ENCODE measurements around the gene SRSF3. TPM values are rescaled to one million over a fixed set of nuclear protein-coding genes. Genes with fewer than 3 reads are reported as not detected.
A peak's percentile ranks its signal among the peaks of the same experiment; 100 is the strongest.

The SRSF3 gene
- total and polyA plus RNA-seq, 8 donors = 60.5 to 122 (median 105) TPM

DNA sequence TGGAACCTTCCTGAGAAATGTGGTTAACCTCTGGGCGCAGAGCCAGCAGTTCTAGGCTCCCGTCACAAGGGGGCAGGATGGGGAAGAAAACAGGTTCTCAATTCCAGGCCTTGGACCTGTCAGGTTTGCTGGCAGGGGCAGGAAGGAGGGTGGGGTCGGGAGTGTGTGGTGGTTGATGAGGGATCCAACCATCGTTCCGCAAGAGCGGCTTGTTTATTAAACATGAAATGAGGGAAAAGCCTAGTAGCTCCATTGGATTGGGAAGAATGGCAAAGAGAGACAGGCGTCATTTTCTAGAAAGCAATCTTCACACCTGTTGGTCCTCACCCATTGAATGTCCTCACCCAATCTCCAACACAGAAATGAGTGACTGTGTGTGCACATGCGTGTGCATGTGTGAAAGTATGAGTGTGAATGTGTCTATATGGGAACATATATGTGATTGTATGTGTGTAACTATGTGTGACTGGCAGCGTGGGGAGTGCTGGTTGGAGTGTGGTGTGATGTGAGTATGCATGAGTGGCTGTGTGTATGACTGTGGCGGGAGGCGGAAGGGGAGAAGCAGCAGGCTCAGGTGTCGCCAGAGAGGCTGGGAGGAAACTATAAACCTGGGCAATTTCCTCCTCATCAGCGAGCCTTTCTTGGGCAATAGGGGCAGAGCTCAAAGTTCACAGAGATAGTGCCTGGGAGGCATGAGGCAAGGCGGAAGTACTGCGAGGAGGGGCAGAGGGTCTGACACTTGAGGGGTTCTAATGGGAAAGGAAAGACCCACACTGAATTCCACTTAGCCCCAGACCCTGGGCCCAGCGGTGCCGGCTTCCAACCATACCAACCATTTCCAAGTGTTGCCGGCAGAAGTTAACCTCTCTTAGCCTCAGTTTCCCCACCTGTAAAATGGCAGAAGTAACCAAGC, 29.6 kb downstream of the SRSF3 start:
- H3K9me3 ChIP-seq = no peaks in the 10 kb centered on the region
- no peaks in the 10 kb centered on the region for H3K27me3 ChIP-seq
- FAIRE-seq (no peak), DNase-seq (peak; percentile 80 to 94 (median 92)), ATAC-seq (peak; percentile 73 to 85 (median 84))
- peak overlapping the region in 2 of 4 donors; percentile 12 to 25 for H3K27ac ChIP-seq
- H3K4me3 ChIP-seq = no peak overlapping the region
- WGBS, 2 donors = 35% methylated on average over 18 of the region's 18 CpGs
- no peaks in the 10 kb centered on the region for H3K36me3 ChIP-seq
- peak; percentile 79 to 86 (median 80) for TF ChIP-seq CTCF (IDR thresholded peaks at IDR 0.05)
- H3K4me1 ChIP-seq = peaks cover 0 to 21% (median 5%) of the 10 kb centered on the region in 3 donors
- intact Hi-C loops (cut with DNase I) = loop anchor here in 2 of 3 donors (5.0 to 10.0 kb wide), 2 partner anchors 58 to 101 kb away; no protein-coding TSS in a partner anchor

DNA sequence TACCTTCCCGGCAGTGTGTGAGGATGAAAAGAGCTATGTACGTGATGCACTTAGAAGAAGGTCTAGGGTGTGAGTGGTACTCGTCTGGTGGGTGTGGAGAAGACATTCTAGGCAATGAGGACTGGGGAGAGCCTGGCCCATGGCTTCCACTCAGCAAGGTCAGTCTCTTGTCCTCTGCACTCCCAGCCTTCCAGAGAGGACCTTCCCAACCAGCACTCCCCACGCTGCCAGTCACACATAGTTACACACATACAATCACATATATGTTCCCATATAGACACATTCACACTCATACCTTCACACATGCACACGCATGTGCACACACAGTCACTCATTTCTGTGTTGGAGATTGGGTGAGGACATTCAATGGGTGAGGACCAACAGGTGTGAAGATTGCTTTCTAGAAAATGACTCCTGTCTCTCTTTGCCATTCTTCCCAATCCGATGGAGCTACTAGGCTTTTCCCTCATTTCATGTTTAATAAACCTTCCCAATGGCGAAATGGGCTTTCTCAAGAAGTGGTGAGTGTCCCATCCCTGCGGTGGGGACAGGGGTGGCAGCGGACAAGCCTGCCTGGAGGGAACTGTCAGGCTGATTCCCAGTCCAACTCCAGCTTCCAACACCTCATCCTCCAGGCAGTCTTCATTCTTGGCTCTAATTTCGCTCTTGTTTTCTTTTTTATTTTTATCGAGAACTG, 30.4 kb downstream of the SRSF3 start:
- no peaks in the 10 kb centered on the region for H3K9me3 ChIP-seq
- WGBS, 2 donors = 80 to 84% methylated on average over 11 of the region's 11 CpGs
- H3K4me1 ChIP-seq = peaks cover 0 to 22% (median 5%) of the 10 kb centered on the region in 3 donors
- H3K36me3 ChIP-seq = no peaks in the 10 kb centered on the region
- ATAC-seq = no peak
- intact Hi-C loops (cut with DNase I) = loop anchor here in 2 of 3 donors (5.0 to 10.0 kb wide), 2 partner anchors 58 to 100 kb away; no protein-coding TSS in a partner anchor
- H3K4me3 ChIP-seq = no peak overlapping the region
- no peak for FAIRE-seq
- H3K27me3 ChIP-seq = no peaks in the 10 kb centered on the region
- no peak for TF ChIP-seq CTCF (IDR thresholded peaks at IDR 0.05)
- DNase-seq = peak in 1 of 6 donors; percentile 30
- H3K27ac ChIP-seq = peak overlapping the region in 1 of 4 donors; percentile 13

GRCh38 chr6:36625158-36625919, 31.2 kb downstream of the SRSF3 start:
- DNase-seq = peak in 2 of 6 donors; percentile 16 to 29
- Histone ChIP-seq H3K4me3 (no peak overlapping the region), H3K4me1 (peaks cover 0 to 22% (median 5%) of the 10 kb centered on the region in 3 donors), H3K27me3 (no peaks in the 10 kb centered on the region), H3K9me3 (no peaks in the 10 kb centered on the region), H3K27ac (peak overlapping the region in 1 of 4 donors; percentile 13), H3K36me3 (no peaks in the 10 kb centered on the region)
- intact Hi-C loops (cut with DNase I) = loop anchor here in 1 of 3 donors (10.0 kb wide), 1 partner anchor 99 kb away; no protein-coding TSS in a partner anchor
- ATAC-seq = peak; percentile 6 to 32 (median 20)
- no peak for TF ChIP-seq CTCF (IDR thresholded peaks at IDR 0.05)
- FAIRE-seq = no peak
- 59 to 64% methylated on average over 5 of the region's 5 CpGs for WGBS, 2 donors

DNA sequence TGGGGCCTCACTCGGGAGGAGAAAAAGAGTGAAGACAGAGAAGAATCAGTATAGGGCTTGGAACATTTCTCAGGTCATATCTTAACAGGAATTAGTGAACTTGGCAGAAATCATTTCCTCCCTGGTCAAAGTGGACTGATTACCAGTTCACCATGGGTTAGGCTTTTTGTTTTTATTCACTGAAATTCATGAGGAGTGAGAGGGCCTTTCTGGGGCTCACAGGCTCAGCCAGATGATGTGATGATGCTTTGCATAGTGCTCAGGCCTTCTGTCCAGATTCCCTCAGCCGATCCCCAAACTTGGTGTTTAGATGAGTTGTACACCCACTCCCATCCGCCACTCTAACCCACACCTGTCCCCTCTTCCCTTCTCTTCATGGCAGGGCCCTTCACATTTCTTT, 32.5 kb downstream of the SRSF3 start:
- intact Hi-C loops (cut with DNase I) = loop anchor here in 1 of 3 donors (10.0 kb wide), 1 partner anchor 98 kb away; no protein-coding TSS in a partner anchor
- no peak for ATAC-seq
- H3K4me1 ChIP-seq = peaks cover 0 to 22% (median 5%) of the 10 kb centered on the region in 3 donors
- TF ChIP-seq CTCF (IDR thresholded peaks at IDR 0.05) = no peak
- no peak overlapping the region for H3K27ac ChIP-seq
- FAIRE-seq = no peak
- H3K9me3 ChIP-seq = no peaks in the 10 kb centered on the region
- H3K36me3 ChIP-seq = no peaks in the 10 kb centered on the region
- no peak overlapping the region for H3K4me3 ChIP-seq
- no peaks in the 10 kb centered on the region for H3K27me3 ChIP-seq
- no peak for DNase-seq
- 91 to 94% methylated on average over 3 of the region's 3 CpGs for WGBS, 2 donors
